K562 (cell line): ENCODE results near the gene GARNL3. TPM values are rescaled to one million over a fixed set of nuclear protein-coding genes. Genes with fewer than 3 reads are reported as not detected.

ENCODE experiments used
- ARNT ChIP-seq, 2 experiments: fragments of 450-650 bp; IDR thresholded peaks; 2 replicates each; pipeline ENCODE4 v1.6.1; 2016; ENCODE audit warnings: mild to moderate bottlenecking in 1 of 2
- ESRRA ChIP-seq: fragments of 450-650 bp; IDR thresholded peaks from 2 replicates; pipeline ENCODE4 v1.6.1; 2014; ENCODE audit warnings: low read depth, mild to moderate bottlenecking, moderate library complexity, borderline replicate concordance
- FIP1L1 ChIP-seq: fragments of 200-400 bp; formaldehyde crosslinking; IDR thresholded peaks from 2 replicates; pipeline ENCODE4 v1.6.1; 2018; ENCODE audit warnings: mild to moderate bottlenecking, low read depth, low read length; ENCODE audit not compliant: poor library complexity, severe bottlenecking
- NR2F6 ChIP-seq: fragments of 450-650 bp; formaldehyde crosslinking; IDR thresholded peaks from 2 replicates; pipeline ENCODE4 v1.4.0; 2020; ENCODE audit warnings: mild to moderate bottlenecking
- RAD21 ChIP-seq, 2 experiments: fragments of 250-450 bp in 1 of 2; fragments of 450-650 bp in 1 of 2; sonication (Bioruptor Pico) in 1 of 2; formaldehyde crosslinking in 1 of 2; IDR thresholded peaks in 1 of 2; conservative IDR thresholded peaks in 1 of 2; 2 replicates each; pipeline versions ENCODE4 v1.4.0 to v1.8.0; 2020 to 2022; ENCODE audit warnings: mild to moderate bottlenecking in 2 of 2, moderate library complexity in 1 of 2
- RB1 ChIP-seq: fragments of 450-650 bp; IDR thresholded peaks from 2 replicates; pipeline ENCODE4 v1.6.1; 2017; ENCODE audit warnings: low read depth, mild to moderate bottlenecking
- SLC30A9 ChIP-seq: fragments of 250-450 bp; sonication (Bioruptor Pico); IDR thresholded peaks from 2 replicates; pipeline ENCODE4 v1.8.0; 2022; ENCODE audit warnings: mild to moderate bottlenecking, moderate library complexity
- SRF ChIP-seq, 2 experiments: fragments of 250-450, 450-650 bp in 1 of 2; sonication (Bioruptor Pico) in 1 of 2; sonication (generic) in 1 of 2; formaldehyde crosslinking; IDR thresholded peaks; 2 replicates each; pipeline versions ENCODE4 v1.5.0 to v1.5.1; 2020 to 2022; ENCODE audit warnings: mild to moderate bottlenecking in 1 of 2, missing genetic modification reagents in 1 of 2
- THRAP3 ChIP-seq: fragments of 450-650 bp; IDR thresholded peaks from 2 replicates; pipeline ENCODE4 v1.6.1; 2016; ENCODE audit warnings: mild to moderate bottlenecking, inconsistent platforms, borderline replicate concordance
- TRIM24 ChIP-seq, 2 experiments: fragments of 450-650 bp; IDR thresholded peaks; 2 replicates each; pipeline ENCODE4 v1.6.1; 2016
- WHSC1 ChIP-seq: IDR thresholded peaks from one replicate; pipeline ENCODE4 v1.6.1; 2012; ENCODE audit warnings: low read length, control low read depth, inconsistent platforms
- ZNF282 ChIP-seq: sonication (generic); formaldehyde crosslinking; IDR thresholded peaks from 2 replicates; pipeline ENCODE4 v1.8.1; 2023; ENCODE audit warnings: missing genetic modification reagents
- ZZZ3 ChIP-seq: fragments of 450-650 bp; IDR thresholded peaks from 2 replicates; pipeline ENCODE4 v1.6.1; 2016; ENCODE audit warnings: antibody characterized with exemption, mild to moderate bottlenecking, moderate library complexity
- polyA plus RNA-seq, 8 experiments: library from polyadenylated mRNA; depleted of rRNA in 4 of 8; stranded (reverse) in 5 of 8; unstranded in 3 of 8; fragments of >200 nt; fragmentation: Nextera tagmentation in 2 of 8; fragmentation: Illumina TruSeq in 1 of 8; extraction: Ambion mirVana in 2 of 8; extraction: Trizol in 1 of 8; gene quantifications; 2 replicates each; pipeline versions ENCODE4 v1.2.1 to v1.2.3, GENCODE V29; 2011 to 2014; ENCODE audit warnings: inconsistent platforms in 1 of 8, missing spikeins in 1 of 8
- total RNA-seq, 7 experiments: library from RNA; depleted of rRNA in 6 of 7; stranded (reverse); fragments of >200 nt in 6 of 7; fragmentation: Illumina TruSeq in 2 of 7; extraction: Trizol in 2 of 7; gene quantifications; 2 replicates each; pipeline versions ENCODE4 v1.2.1 to v1.2.3, GENCODE V29; 2011 to 2021; ENCODE audit warnings: low replicate concordance in 1 of 7
- TF ChIP-seq, protein P1 (sequence below), 2 experiments: fragments of 250-450 bp in 1 of 2; fragments of 450-650 bp in 1 of 2; sonication (Bioruptor Pico) in 1 of 2; IDR thresholded peaks; 2 replicates each; pipeline versions ENCODE4 v1.6.1 to v1.8.0; 2016 to 2021; ENCODE audit warnings: mild to moderate bottlenecking in 2 of 2, moderate library complexity in 2 of 2, missing compliant biosample characterization in 1 of 2, missing genetic modification characterization in 1 of 2
- TF ChIP-seq, protein P2 (sequence below): fragments of 200-800 bp; sonication (Bioruptor generic); IDR thresholded peaks from 2 replicates; pipeline ENCODE4 v1.6.1; 2017; ENCODE audit warnings: missing genetic modification characterization, missing compliant biosample characterization
- TF ChIP-seq, protein P3 (sequence below), 2 experiments: fragments of 150-350 bp in 1 of 2; IDR thresholded peaks; 2 replicates each; pipeline ENCODE4 v1.6.1; 2012 to 2016; ENCODE audit warnings: low read depth in 2 of 2, low read length in 2 of 2, mild to moderate bottlenecking in 1 of 2, moderate library complexity in 1 of 2

The GARNL3 gene
- total and polyA plus RNA-seq, 9 of the 15 experiments (the other 6 are each of a cell fraction or from before 2014, with no cell fraction given) = 0.35 to 2.7 (median 1.6) TPM

DNA sequence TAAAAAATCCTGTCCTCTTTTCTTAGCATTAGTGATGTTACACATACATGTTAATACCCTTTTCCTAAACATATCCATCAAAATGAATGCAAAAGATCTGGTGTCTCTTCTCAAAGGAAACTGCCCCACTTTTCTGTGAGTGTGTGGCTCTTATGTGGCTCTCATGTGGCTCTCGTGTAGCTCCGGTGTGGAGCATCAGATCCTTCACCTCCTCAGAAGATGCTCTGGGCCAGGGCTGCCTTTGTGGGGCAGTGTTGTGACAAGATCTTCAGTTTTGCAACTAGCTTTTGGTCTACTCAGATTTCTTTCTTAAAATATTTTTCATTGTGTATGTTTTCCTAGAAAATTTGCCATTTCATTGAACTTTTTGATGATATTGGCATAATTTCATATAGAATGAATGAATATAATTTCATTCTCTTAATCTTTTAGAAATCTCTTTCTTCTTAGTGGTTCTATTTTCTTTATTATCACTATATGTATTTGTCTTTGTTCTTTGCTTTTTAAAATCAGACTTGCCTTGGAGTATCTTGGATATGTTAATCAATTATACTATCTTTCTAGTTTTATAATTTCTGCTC, 19.4 kb downstream of the GARNL3 start (continued):
- TF ChIP-seq FIP1L1 = no peak
- TF ChIP-seq SRF (CRISPR knock-in tag; IDR thresholded peaks at IDR 0.05) = no peak
- no peak for TF ChIP-seq ESRRA
- no peak for TF ChIP-seq THRAP3
- TF ChIP-seq RAD21 (CRISPR knock-in tag; conservative IDR thresholded peaks at IDR 0.05 in 1 of 2, IDR thresholded peaks at IDR 0.05 in 1 of 2) = peak; percentile 32 to 33
- no peak for TF ChIP-seq ZNF282 (CRISPR knock-in tag)
- TF ChIP-seq ZZZ3 = no peak
- TF ChIP-seq, protein P1, sequence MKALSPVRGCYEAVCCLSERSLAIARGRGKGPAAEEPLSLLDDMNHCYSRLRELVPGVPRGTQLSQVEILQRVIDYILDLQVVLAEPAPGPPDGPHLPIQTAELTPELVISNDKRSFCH (CRISPR knock-in tag; IDR thresholded peaks at IDR 0.05) = no peak
- TF ChIP-seq, protein P1 (tag; IDR thresholded peaks at IDR 0.05) = no peak
- no peak for TF ChIP-seq RB1
- no peak for TF ChIP-seq TRIM24 (IDR thresholded peaks at IDR 0.05)
- no peak for TF ChIP-seq NR2F6
- no peak for TF ChIP-seq SLC30A9
- TF ChIP-seq, protein P2, sequence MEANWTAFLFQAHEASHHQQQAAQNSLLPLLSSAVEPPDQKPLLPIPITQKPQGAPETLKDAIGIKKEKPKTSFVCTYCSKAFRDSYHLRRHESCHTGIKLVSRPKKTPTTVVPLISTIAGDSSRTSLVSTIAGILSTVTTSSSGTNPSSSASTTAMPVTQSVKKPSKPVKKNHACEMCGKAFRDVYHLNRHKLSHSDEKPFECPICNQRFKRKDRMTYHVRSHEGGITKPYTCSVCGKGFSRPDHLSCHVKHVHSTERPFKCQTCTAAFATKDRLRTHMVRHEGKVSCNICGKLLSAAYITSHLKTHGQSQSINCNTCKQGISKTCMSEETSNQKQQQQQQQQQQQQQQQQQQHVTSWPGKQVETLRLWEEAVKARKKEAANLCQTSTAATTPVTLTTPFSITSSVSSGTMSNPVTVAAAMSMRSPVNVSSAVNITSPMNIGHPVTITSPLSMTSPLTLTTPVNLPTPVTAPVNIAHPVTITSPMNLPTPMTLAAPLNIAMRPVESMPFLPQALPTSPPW (CRISPR knock-in tag) = no peak
- no peak for TF ChIP-seq WHSC1
- TF ChIP-seq ARNT (IDR thresholded peaks at IDR 0.05) = no peak
- TF ChIP-seq, protein P3, sequence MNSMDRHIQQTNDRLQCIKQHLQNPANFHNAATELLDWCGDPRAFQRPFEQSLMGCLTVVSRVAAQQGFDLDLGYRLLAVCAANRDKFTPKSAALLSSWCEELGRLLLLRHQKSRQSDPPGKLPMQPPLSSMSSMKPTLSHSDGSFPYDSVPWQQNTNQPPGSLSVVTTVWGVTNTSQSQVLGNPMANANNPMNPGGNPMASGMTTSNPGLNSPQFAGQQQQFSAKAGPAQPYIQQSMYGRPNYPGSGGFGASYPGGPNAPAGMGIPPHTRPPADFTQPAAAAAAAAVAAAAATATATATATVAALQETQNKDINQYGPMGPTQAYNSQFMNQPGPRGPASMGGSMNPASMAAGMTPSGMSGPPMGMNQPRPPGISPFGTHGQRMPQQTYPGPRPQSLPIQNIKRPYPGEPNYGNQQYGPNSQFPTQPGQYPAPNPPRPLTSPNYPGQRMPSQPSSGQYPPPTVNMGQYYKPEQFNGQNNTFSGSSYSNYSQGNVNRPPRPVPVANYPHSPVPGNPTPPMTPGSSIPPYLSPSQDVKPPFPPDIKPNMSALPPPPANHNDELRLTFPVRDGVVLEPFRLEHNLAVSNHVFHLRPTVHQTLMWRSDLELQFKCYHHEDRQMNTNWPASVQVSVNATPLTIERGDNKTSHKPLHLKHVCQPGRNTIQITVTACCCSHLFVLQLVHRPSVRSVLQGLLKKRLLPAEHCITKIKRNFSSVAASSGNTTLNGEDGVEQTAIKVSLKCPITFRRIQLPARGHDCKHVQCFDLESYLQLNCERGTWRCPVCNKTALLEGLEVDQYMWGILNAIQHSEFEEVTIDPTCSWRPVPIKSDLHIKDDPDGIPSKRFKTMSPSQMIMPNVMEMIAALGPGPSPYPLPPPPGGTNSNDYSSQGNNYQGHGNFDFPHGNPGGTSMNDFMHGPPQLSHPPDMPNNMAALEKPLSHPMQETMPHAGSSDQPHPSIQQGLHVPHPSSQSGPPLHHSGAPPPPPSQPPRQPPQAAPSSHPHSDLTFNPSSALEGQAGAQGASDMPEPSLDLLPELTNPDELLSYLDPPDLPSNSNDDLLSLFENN (IDR thresholded peaks at IDR 0.05; ENCODE audit: low read depth in 2 of 2, low read length in 2 of 2) = no peak
